Karpas-422 (cell line): Measurements from ENCODE around the gene WEE2. TPM values are rescaled to one million over a fixed set of nuclear protein-coding genes. Genes with fewer than 3 reads are reported as not detected.

ENCODE experiments used
- DNase-seq: peaks from one replicate; pipeline ENCODE4 v3.0.0-alpha.2; 2015
- H2AFZ ChIP-seq: fragments of 200-600 bp; sonication (generic); 2 replicates; pipeline ENCODE4 v1.6.1; 2014; ENCODE audit warnings: antibody characterized with exemption, low read length, mixed read lengths
- H3K27ac ChIP-seq: fragments of 200-600 bp; sonication (generic); 2 replicates; pipeline ENCODE4 v1.5.1; 2014; ENCODE audit warnings: mild to moderate bottlenecking, low read length, moderate library complexity
- H3K27me3 ChIP-seq: fragments of 200-600 bp; sonication (generic); 2 replicates; pipeline ENCODE4 v1.6.1; 2014; ENCODE audit warnings: low read length, mixed read lengths
- H3K36me3 ChIP-seq: fragments of 200-600 bp; sonication (generic); 2 replicates; pipeline ENCODE4 v1.6.1; 2014; ENCODE audit warnings: low read length, mixed read lengths; ENCODE audit not compliant: insufficient read depth
- H3K4me1 ChIP-seq: fragments of 200-600 bp; sonication (generic); 2 replicates; pipeline ENCODE4 v1.6.1; 2014; ENCODE audit warnings: mild to moderate bottlenecking, low read length, mixed read lengths
- H3K4me2 ChIP-seq: fragments of 200-600 bp; sonication (generic); 2 replicates; pipeline ENCODE4 v1.6.1; 2014; ENCODE audit warnings: low read length, low read depth, mild to moderate bottlenecking; ENCODE audit not compliant: poor library complexity, severe bottlenecking
- H3K4me3 ChIP-seq: fragments of 200-600 bp; sonication (generic); 2 replicates; pipeline ENCODE4 v1.5.1; 2014; ENCODE audit warnings: mild to moderate bottlenecking, antibody characterized with exemption, low read length, mixed read lengths
- H3K79me2 ChIP-seq: fragments of 200-600 bp; sonication (generic); 2 replicates; pipeline ENCODE4 v1.6.1; 2014; ENCODE audit warnings: mild to moderate bottlenecking, low read length, mixed read lengths
- H3K9ac ChIP-seq: fragments of 200-600 bp; sonication (generic); 2 replicates; pipeline ENCODE4 v1.6.0; 2014; ENCODE audit warnings: low read length
- H3K9me2 ChIP-seq: fragments of 200-600 bp; sonication (generic), shearing (Covaris generic); replicated peaks from 2 replicates; pipeline ENCODE4 v1.6.0; 2014; ENCODE audit warnings: mild to moderate bottlenecking, low read length, moderate library complexity; ENCODE audit not compliant: insufficient read depth
- H3K9me3 ChIP-seq: fragments of 300-700, 200-600 bp; sonication (generic); 2 replicates; pipeline ENCODE4 v1.6.1; 2014; ENCODE audit warnings: low read length, mixed read lengths
- H4K20me1 ChIP-seq: fragments of 200-600 bp; sonication (generic); 2 replicates; pipeline ENCODE4 v1.6.1; 2014; ENCODE audit warnings: mild to moderate bottlenecking, antibody characterized with exemption, low read length, low read depth; ENCODE audit not compliant: insufficient read depth
- total RNA-seq: library from RNA; depleted of rRNA; stranded (reverse); fragments of >200 nt; shearing (Covaris generic); gene quantifications from 2 replicates; pipeline ENCODE4 v1.2.3, GENCODE V29; 2014; ENCODE audit warnings: low replicate concordance

Gene WEE2
- total RNA-seq, 1 experiment from 2014 or later: not detected

DNA sequence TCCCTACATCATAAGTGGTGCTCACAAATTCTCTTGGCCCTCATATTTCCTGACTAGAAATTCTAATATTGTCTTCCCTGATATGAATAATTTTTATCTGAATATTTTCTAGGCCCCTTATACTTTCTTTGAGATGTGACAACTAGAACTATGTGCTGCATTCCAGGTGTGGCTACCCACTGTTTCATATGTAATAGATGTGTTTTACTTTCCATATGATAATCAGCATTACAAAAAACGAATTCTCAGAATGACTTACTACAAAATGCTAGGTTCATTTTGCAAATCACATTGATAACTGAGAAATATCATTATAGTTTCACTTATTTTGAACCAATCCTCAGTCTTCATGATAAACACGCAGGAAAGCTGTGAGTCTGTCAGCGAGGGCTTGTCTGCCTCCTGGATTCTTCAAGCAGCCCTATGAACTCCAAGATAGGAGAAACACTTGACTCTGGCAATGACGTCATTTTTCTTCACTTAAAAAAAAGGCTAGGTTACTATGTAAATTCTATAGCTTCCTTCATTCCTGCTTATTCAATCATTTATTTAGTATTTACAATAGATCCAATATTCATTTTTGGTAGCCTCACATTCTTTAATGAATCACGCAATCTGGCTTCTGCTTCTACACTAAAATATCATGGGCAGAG is 4.6 kb downstream of the WEE2 start:
- Histone ChIP-seq H3K9me3 (no peaks in the 10 kb centered on the region), H3K4me2 (no peak overlapping the region), H2AFZ (no peak overlapping the region), H3K9ac (no peak overlapping the region), H3K27me3 (no peaks in the 10 kb centered on the region), H4K20me1 (no peaks in the 10 kb centered on the region), H3K79me2 (no peaks in the 10 kb centered on the region), H3K4me1 (no peaks in the 10 kb centered on the region), H3K4me3 (no peak overlapping the region), H3K9me2 (no peaks in the 10 kb centered on the region), H3K27ac (no peak overlapping the region), H3K36me3 (no peaks in the 10 kb centered on the region)
- DNase-seq: no peak

DNA sequence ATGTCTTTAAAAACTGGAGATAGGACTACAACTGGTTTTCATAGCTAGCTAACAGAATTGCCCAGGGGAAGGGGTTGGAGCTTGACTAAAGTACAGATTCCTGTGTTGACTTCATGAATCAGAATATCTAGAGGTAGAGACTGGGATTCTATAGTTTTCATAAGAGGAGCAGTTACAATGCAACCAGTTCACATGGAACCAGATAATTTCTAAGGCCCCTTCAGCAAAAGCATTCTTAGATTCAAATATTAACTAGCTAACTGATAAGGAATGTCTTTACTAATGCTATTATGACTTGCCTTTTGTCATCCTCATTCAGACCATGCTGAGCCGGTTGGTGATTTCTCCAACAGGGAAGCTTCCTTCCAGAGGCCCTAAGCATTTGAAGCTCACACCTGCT is 5.7 kb downstream of the WEE2 start:
- no peak for DNase-seq
- Histone ChIP-seq H3K79me2 (no peaks in the 10 kb centered on the region), H3K36me3 (no peaks in the 10 kb centered on the region), H3K4me2 (no peak overlapping the region), H3K4me3 (no peak overlapping the region), H3K4me1 (no peaks in the 10 kb centered on the region), H3K27me3 (no peaks in the 10 kb centered on the region), H3K9me3 (no peaks in the 10 kb centered on the region), H2AFZ (no peak overlapping the region), H3K9ac (no peak overlapping the region), H3K27ac (no peak overlapping the region), H3K9me2 (no peaks in the 10 kb centered on the region), H4K20me1 (no peaks in the 10 kb centered on the region)

DNA sequence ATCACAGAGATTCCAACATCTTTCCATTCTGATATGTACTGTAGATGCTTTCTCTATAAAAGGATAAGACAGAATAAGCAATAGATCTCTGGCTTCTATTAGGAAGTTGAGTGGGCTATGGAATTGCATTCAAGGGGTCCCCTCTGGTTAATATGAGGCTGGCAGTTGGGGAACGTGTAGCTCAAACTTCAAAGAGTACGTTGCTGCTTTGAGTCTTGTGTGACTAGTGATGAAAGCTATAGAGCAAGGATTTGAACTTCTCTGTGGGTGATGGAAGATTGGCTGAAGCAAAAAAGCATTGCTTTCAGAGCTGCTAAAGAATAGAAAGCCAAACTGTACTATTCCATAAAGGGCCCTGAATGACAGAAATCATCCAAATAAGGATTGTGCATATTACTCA is 6.4 kb downstream of the WEE2 start:
- Histone ChIP-seq H3K4me1 (no peaks in the 10 kb centered on the region), H3K9ac (no peak overlapping the region), H3K4me3 (no peak overlapping the region), H3K79me2 (no peaks in the 10 kb centered on the region), H3K4me2 (no peak overlapping the region), H3K27me3 (no peaks in the 10 kb centered on the region), H3K9me3 (no peaks in the 10 kb centered on the region), H4K20me1 (no peaks in the 10 kb centered on the region), H3K27ac (no peak overlapping the region), H2AFZ (no peak overlapping the region), H3K9me2 (no peaks in the 10 kb centered on the region), H3K36me3 (no peaks in the 10 kb centered on the region)
- no peak for DNase-seq

DNA sequence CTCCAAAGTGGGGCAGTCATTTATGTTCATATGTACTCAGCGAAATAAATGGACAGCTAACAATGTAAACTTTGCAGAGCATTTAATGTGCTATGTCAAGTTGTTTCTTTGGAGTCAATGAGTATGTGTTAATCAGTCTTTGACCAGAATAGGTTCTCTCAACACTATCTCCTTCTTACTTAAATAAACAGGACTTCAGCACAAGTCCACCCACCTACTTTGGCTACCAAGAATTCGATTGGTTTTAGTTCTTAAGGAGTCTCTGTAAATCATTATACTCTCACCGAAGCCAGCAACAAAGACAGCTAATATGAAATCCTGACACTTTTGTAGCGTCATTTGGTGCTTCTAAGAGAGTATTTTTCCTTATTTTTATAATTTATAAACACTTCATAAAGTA is 6.9 kb downstream of the WEE2 start:
- Histone ChIP-seq H2AFZ (no peak overlapping the region), H4K20me1 (no peaks in the 10 kb centered on the region), H3K9me2 (no peaks in the 10 kb centered on the region), H3K4me3 (no peak overlapping the region), H3K4me2 (no peak overlapping the region), H3K9ac (no peak overlapping the region), H3K36me3 (no peaks in the 10 kb centered on the region), H3K79me2 (no peaks in the 10 kb centered on the region), H3K27ac (no peak overlapping the region), H3K27me3 (no peaks in the 10 kb centered on the region), H3K9me3 (no peaks in the 10 kb centered on the region), H3K4me1 (no peaks in the 10 kb centered on the region)
- no peak for DNase-seq

- H3K79me2 ChIP-seq: no peaks in the 10 kb centered on the region
- no peak overlapping the region for H2AFZ ChIP-seq
- no peak overlapping the region for H3K4me2 ChIP-seq
- no peak overlapping the region for H3K27ac ChIP-seq
- H3K27me3 ChIP-seq: no peaks in the 10 kb centered on the region
- H3K9ac ChIP-seq: no peak overlapping the region
- H3K9me2 ChIP-seq: no peaks in the 10 kb centered on the region
- H3K9me3 ChIP-seq: no peaks in the 10 kb centered on the region
- no peaks in the 10 kb centered on the region for H4K20me1 ChIP-seq
- H3K4me3 ChIP-seq: no peak overlapping the region
- DNase-seq: no peak
- H3K4me1 ChIP-seq: no peaks in the 10 kb centered on the region
- H3K36me3 ChIP-seq: no peaks in the 10 kb centered on the region
Measured at GRCh38 chr7:141715794-141716689, 7.9 kb downstream of the WEE2 start.

- Histone ChIP-seq H2AFZ (no peak overlapping the region), H3K36me3 (no peaks in the 10 kb centered on the region), H4K20me1 (no peaks in the 10 kb centered on the region), H3K4me3 (no peak overlapping the region), H3K4me1 (no peaks in the 10 kb centered on the region), H3K4me2 (no peak overlapping the region), H3K9me3 (no peaks in the 10 kb centered on the region), H3K9me2 (no peaks in the 10 kb centered on the region), H3K9ac (no peak overlapping the region), H3K79me2 (no peaks in the 10 kb centered on the region), H3K27ac (no peak overlapping the region), H3K27me3 (no peaks in the 10 kb centered on the region)
- DNase-seq: no peak
Measured at GRCh38 chr7:141717450-141717849, 9.3 kb downstream of the WEE2 start.

GRCh38 chr7:141722529-141722928 is 14.4 kb downstream of the WEE2 start:
- Histone ChIP-seq H3K27me3 (no peaks in the 10 kb centered on the region), H3K36me3 (no peaks in the 10 kb centered on the region)

GRCh38 chr7:141729020-141729419 is 20.9 kb downstream of the WEE2 start:
- Histone ChIP-seq H3K79me2 (no peaks in the 10 kb centered on the region), H3K27ac (no peak overlapping the region), H3K36me3 (no peaks in the 10 kb centered on the region)

More at GRCh38 chr7:141722529-141722928, 14.4 kb downstream of the WEE2 start:
- Histone ChIP-seq H3K4me3 (no peak overlapping the region), H3K9me2 (no peaks in the 10 kb centered on the region), H3K9me3 (no peaks in the 10 kb centered on the region), H3K4me1 (no peaks in the 10 kb centered on the region), H2AFZ (no peak overlapping the region), H3K79me2 (no peaks in the 10 kb centered on the region), H3K9ac (no peak overlapping the region), H3K4me2 (no peak overlapping the region), H4K20me1 (no peaks in the 10 kb centered on the region), H3K27ac (no peak overlapping the region)
- DNase-seq: no peak

More at GRCh38 chr7:141729020-141729419, 20.9 kb downstream of the WEE2 start:
- Histone ChIP-seq H3K9me2 (no peaks in the 10 kb centered on the region), H4K20me1 (no peaks in the 10 kb centered on the region), H3K4me1 (no peaks in the 10 kb centered on the region), H3K4me3 (no peak overlapping the region), H2AFZ (no peak overlapping the region), H3K9ac (no peak overlapping the region), H3K27me3 (no peaks in the 10 kb centered on the region), H3K4me2 (no peak overlapping the region), H3K9me3 (no peaks in the 10 kb centered on the region)
- DNase-seq: no peak
